Raji (cell line): ENCODE data around the gene KCNC1.

Experiments
- POLR2A ChIP-seq: IDR thresholded peaks from 2 replicates; pipeline ENCODE4 v1.6.1; 2011; ENCODE audit warnings: low read depth, low read length, control low read depth; ENCODE audit not compliant: insufficient read depth

Gene KCNC1

DNA sequence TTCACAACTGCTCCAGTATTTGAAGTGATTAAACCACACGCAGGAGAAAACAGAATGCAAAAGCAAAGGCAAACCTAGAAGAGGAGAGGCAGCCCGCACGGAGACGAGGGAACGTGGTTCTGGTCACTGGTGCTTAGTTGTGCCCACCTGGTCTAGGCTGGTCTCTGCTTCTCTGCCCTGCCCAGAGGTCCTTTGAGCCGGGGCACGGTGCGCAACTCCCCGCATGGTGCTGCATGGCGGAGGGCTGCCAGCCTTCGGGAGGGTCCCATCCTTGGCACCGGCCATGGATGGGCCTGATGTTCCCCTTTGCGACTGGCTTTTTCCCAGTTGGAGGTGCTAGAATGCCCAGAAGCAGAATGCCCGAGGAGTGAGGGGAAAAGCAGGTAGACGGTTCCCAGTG lies 46.1 kb downstream of the KCNC1 start:
- no peak for TF ChIP-seq POLR2A

DNA sequence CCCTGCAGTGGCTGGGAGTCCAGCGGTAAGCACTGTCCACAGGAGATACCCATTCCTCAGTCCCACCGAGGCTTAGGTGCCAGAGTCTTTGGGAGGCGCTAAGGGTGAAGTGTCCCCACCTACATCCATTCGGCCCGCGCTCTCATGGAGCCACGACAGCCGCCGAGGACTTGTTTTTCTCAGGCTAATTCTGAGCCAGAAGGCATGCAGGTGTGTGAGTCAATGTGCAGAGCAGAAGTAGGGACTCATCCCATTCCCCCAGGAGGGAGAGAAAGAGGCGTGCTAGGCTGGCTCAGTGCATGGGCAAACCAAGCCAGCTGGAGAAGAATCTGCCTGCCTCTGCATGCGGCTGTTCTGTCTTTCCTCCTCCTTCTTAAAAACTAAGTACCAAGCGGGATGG lies 46.6 kb downstream of the KCNC1 start:
- no peak for TF ChIP-seq POLR2A

DNA sequence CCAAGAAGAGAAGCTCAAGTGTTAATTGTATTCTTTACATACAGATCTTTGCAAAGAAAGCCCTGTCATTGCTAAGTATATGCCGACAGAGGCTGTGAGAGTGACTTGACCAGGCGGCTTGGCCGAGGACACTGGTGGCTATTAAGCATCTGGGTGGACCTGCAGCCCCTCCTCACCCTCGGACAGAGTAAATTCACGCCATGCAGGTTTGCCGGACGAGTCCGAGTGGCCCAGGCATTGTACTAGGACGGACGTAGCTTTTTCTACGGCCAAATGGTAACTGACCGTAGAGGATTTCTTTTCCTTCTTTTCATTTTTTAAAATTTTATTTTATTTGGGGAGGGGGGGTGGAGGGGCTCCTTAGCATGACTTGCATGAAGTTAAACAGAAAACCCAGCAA lies 47.0 kb downstream of the KCNC1 start:
- TF ChIP-seq POLR2A, result no peak

DNA sequence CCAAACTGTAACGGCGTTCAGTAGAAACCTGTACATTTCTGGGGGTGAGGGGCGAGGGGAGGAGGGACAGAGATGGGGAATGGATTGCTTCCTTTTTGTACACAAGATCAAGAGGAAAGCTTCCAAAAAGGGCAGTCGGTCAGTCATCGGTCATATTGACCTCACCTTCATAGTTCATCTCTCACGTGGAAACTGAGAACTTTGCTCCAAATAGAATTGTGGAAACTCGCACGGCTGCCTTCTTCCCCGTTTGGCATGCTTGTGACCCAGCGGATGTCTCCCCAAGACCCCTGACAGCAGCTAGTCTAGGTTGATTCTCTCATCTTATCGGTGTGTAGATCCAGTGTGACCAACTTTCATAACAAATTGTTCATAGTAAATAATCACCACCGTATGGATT lies 47.6 kb downstream of the KCNC1 start:
- TF ChIP-seq POLR2A, result no peak

DNA sequence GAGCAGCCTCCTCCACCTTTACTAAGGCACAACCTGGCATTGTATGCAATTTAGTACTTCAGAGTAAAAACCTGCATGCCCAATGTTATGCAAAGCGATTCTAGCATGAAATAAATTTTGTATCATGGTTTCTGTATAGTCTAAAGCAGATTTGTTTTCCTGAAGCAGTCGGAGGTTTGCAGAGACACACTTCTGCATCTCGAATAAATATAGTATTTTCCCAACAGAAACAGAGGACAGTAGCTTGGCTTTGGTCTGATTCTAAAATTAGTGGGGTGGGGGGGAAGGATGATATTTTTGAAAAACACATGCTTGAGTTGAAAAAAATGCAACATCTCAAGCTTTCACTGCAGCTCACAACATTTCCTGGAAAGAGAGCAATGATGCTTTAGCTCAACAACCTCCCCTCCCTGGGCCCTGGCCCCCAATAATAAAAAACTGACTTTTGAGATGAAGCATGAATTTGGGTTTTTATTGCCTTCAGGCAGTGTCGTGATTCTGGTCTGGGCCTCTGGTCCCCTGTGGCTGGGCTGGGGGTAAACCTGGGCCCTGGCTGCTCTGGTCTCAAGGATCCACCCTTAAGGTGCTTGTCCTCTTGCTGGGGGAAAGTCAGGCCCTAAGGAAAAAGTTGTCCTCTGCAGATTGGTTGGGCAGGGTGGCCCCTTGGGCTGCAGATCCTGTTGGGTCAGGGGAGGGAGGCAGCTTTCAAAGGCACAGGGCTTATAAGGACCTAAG lies 48.2 kb downstream of the KCNC1 start:
- no peak for TF ChIP-seq POLR2A

DNA sequence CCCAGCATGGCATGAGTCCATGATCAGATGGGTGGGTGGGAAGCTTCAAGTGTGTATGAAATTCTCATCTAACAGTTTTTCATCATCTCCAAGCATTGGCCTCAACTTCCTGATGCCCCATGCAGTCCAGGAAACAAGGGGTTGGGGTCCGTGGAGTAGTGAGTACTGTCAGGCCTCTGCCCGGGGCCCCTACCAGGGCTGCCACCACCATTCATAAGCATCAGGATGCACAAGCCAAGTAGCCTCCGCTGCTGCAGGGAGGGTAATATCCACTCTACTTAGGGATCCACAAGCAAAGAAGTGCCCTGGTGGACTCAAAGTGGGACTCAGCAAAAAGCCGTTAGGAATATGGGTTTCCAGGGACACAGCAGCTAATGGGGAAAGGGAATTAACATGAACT lies 49.3 kb downstream of the KCNC1 start:
- TF ChIP-seq POLR2A, result no peak

DNA sequence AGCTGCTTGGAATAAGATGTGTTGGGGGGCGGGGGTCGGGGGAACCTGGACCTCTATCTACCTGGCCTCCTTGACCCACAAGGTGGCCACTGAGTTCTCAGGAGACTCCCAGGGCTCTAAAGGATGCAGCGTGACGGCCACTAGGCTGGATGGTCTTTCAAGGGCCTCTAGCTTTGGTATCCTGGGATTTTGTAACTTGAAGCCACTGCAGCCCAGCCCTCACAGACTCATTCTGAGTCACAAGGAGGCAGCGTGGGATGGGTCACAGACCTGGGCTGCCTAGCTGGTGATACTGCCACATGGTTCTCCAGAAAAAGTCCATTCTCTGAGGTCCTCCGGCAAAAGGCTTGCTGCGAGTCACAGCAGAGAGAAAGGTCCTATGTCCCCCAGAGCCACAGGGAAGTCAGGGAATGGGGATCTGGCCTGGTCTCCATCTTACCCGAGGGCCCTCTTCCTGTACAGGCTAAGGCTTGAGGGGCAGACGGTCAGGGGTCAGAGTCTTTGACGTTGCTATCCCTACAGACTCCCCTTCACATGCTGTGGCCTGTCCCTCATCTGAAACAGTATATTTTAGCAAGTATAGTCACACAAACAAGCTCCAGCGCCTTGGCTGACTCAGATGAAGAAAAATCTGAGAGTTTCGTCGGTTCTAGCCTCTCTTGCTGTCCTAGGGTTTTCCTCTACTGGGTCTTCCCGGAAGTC lies 52.4 kb downstream of the KCNC1 start:
- TF ChIP-seq POLR2A, result no peak

DNA sequence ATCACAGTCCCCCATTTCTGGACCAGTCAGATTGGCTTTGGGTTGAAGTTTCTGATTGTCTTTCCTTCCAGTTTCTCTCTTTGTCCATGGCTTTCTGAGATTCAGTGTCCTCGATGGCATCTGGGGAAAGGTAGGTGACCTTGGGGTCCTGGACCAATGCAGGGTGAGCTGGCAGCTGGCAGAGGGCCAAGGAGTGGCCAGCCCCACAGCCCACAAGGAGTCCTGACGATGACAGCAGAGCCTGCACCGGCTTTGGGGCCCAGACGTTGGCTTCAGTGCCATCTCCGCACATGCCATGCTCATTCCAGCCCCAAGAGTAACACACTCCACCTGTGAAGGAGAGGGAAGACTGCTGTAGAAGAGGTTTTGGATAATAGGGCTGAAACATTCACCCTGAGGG lies 53.5 kb downstream of the KCNC1 start:
- no peak for TF ChIP-seq POLR2A

DNA sequence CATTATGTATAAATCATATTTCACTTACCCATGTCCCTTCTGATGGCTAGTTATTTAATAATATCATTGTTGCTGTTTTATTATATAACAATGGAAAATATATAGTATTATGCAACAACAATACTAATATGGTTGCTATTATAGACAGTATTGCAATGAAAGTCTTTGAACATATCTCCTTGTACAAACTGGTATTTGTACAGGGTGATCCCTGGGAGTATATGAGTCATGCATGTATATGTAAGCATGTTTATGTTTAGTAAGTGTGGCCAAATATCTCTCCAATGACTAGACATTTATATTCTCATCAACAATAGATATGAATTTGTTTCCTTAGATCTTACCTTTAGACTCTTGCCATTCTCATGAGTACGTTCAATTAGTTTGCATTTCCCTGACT lies 55.9 kb downstream of the KCNC1 start:
- no peak for TF ChIP-seq POLR2A

DNA sequence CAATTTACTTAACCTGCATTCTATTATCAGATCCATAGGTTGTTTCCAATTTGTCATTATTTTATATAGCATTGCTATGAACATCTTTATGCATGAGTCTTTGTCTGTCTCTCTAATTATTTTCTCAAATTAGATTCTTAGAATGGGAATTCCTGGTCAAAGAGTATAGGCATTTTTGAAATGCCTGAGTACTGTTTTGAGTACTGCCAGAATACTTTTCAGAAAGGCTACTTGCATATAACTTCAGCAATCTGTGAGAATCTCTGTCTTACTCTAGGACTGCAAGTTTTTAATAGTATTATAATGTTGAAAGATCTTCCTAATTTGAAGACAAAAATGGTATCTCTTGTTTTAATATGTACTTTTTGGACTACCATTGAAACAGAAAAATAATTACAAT lies 56.6 kb downstream of the KCNC1 start:
- TF ChIP-seq POLR2A, result no peak

DNA sequence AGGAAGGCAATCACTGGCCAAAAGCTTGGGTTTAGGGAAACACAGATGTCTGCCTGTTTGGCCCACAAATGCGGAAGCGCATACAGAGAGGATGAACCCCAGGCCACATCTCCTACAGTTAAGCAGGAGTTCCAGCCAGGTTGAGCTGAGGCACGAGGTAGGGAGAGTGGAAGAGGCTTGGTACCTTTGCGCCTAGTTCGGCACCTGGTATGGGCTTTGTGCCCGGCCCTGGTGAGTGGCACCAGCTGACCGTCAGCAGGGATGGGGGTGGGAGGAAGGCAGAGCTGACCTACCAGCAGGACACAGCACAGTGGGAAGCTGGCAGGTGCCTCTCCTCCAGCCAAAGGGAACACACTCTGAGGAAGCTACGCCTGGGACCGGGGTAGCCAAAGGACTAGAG lies 57.6 kb downstream of the KCNC1 start:
- TF ChIP-seq POLR2A, result no peak

DNA sequence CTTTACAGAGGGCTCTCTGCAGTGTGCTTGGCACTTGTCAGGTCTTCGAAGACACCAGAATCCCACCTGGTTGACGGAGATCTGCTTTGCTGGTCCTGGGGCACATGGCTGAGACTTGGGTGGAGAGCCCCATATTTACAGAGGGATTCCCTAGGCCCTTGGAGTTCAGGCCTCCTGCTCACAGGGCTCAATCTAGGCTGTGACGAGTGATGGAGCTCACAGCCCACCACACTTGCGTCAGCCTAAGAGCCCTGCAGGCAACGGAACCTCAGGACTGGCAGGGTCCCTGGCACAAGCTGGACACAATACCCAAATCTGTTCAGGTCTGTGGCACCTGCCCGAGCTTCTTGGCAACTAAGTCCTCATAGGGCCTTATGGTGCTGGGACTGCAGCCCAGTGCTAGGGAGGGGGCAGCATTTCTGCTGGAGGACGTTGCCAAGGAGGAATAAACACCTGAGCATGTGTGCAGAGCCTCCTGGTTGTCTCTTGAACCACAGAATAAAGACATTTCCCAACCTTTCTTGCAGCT lies 59.1 kb downstream of the KCNC1 start:
- TF ChIP-seq POLR2A, result no peak

DNA sequence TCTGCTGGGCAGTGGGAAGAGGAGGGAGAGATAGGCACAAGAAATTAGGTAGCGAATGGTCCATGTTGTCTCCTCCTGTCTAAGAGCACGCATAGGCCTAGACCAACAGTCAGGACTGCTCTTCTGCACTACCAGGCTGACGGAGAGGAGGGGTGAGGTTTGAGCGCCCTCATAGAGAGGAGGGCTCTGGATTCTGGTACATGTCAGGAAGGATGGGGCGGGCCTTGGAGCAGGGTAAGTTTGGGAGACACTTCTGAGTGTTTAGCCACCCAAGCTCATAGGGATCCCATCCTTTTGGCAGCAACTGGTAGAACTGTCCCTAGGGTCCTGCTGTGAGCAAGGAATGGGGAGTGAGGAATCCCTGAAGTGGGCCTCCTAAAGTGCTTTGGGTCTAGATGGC lies 60.4 kb downstream of the KCNC1 start:
- TF ChIP-seq POLR2A, result no peak

DNA sequence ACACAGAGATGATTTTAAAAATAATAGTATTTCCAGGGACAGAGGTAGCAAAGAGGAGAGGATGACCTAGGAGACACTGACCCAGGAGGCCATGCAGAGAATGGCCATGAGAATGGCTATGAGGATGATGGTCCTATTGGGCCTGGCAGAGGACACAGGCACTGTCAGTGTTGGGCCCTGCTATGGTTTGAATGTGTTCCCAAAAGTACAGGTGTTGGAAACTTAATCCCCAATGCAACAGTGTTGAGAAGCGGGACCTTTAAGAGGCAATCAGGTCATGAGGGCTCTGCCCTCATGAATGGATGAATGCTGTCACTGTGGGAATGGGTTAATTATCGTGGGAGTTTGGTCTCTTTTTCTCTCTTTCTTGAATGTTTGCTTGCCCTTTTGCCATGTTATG lies 61.6 kb downstream of the KCNC1 start:
- no peak for TF ChIP-seq POLR2A

DNA sequence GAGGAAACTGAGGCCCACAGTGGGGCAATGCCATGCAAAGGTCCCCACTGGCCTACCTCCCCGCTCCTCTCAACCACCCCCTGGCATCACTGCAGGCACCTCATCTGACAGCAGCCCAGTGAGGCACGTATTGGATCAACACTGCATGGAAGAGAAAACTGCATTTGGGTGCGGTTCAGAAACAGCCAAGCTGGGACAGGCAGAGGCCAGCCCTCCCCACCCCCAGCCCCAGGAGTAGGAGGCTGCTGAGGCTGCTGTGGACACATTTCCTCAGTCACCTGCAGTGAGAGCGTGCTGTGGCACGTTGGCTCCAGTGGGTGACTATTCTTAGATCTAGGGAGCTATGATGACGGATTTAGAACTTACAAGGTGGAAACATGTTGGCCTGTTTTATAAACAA lies 63.7 kb downstream of the KCNC1 start:
- TF ChIP-seq POLR2A, result no peak

DNA sequence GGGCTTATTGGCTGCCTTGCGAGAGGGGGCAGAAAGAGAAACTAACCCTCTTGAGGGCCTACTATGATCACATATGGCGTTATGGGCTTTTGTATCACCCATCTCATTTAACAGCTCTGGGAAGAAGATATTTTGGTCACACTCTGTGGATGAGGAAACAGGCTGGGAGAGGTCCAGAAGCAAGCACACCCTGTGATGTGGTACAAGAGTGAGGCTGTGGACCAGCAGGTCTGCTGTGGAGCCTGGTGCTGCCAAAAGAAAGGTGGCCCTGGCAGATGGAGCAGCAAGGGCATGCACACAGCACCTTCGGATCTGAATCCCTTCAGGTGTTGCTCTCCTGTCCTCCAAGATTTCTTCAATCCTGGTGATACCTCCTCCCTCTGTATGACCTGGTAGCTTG lies 64.1 kb downstream of the KCNC1 start:
- TF ChIP-seq POLR2A, result no peak

DNA sequence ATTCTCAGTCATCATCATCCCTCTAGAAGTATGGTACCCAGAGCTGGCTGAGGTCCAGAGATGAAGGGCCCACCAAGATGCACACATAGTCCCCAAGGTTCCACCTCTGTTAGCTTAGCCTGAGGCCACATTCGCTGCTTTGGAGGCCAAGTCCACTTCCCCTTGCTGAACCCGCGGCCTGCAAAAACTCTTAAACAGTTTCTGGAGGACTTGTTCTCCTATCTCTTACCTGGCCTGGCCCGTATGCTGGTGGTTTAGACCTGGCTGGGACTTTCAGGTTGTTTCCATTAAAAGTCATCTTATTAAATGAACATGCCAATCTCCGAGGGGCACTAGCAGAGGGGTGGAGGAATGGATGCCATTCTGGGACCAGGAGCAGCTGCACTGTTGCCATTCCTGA lies 64.6 kb downstream of the KCNC1 start:
- TF ChIP-seq POLR2A, result no peak

DNA sequence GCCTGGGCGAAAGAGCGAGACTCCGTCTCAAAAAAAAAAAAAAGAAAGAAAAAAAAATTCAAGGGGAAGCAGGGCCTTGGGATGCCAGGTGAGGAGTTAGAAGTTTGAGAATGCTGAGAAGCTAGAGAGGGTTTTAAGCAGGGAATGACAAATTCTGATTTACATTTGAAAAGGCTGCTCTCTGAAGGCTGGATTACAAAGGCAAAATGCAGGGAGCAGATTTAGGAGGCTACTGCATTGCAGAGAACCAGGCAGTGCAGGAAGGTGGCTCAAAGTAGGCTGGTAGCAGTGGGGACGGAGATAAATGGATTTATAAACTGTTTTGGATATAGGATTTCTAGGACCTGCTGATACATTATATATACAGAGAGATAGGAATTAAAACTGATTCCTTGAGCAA lies 66.6 kb downstream of the KCNC1 start:
- TF ChIP-seq POLR2A, result no peak
